Activated CD8-positive, alpha-beta T cell treated with anti-CD3 and anti-CD28 coated beads for 36 hours (primary cell): ENCODE results near the gene TBC1D14. TPM values are rescaled to one million over a fixed set of nuclear protein-coding genes. Genes with fewer than 3 reads are reported as not detected.

Experiments used
- ATAC-seq: fragments of 200-7000 bp; cut with Tn5 transposase; one replicate; pipeline ENCODE4 v1.10.0; 2021; ENCODE audit warnings: mild to moderate bottlenecking, moderate library complexity
- CTCF ChIA-PET: fragments of 350-600 bp; sonication (Branson Sonifier 250); formaldehyde crosslinking; loops from one replicate; lab custom pipeline; 2021; ENCODE audit warnings: antibody characterized with exemption; lab: Charles Lee
- POLR2A ChIA-PET: fragments of 350-600 bp; sonication (Branson Sonifier 250); formaldehyde crosslinking; loops from one replicate; lab custom pipeline; 2021; ENCODE audit warnings: antibody characterized with exemption; lab: Charles Lee
- DNase-seq: peaks from one replicate; pipeline ENCODE4 v3.0.0-alpha.2; 2020
- H3K27ac Mint-ChIP-seq: one replicate; pipeline ENCODE4 v1.8.0; 2021; ENCODE audit warnings: mild to moderate bottlenecking, mixed read lengths
- H3K27me3 Mint-ChIP-seq: one replicate; pipeline ENCODE4 v1.8.0; 2021; ENCODE audit warnings: mixed read lengths
- H3K36me3 Mint-ChIP-seq: one replicate; pipeline ENCODE4 v1.8.0; 2021; ENCODE audit warnings: low read depth, mixed read lengths
- H3K4me1 Mint-ChIP-seq: one replicate; pipeline ENCODE4 v1.8.0; 2021; ENCODE audit warnings: low read depth, mixed read lengths
- H3K4me3 Mint-ChIP-seq: one replicate; pipeline ENCODE4 v1.8.0; 2021; ENCODE audit warnings: mild to moderate bottlenecking, moderate library complexity, mixed read lengths
- H3K9me3 Mint-ChIP-seq: one replicate; pipeline ENCODE4 v1.8.0; 2021; ENCODE audit warnings: mixed read lengths
- CTCF ChIP-seq: fragments of 200-600 bp; IDR thresholded peaks from one replicate; pipeline ENCODE4 v1.8.0; 2022; ENCODE audit warnings: antibody characterized with exemption, mild to moderate bottlenecking
- intact Hi-C: fragments of 100-400 bp; cut with micrococcal nuclease; formaldehyde crosslinking; loops from one replicate; pipeline ENCODE4 v1.10.0; 2022
- total RNA-seq, 2 experiments: library from RNA; stranded (reverse); gene quantifications; one replicate each; pipeline ENCODE4 v1.2.3, GENCODE V29; 2021

TBC1D14 gene
- total RNA-seq, 2 experiments from 2014 or later = 34.7 to 36.3 TPM

DNA sequence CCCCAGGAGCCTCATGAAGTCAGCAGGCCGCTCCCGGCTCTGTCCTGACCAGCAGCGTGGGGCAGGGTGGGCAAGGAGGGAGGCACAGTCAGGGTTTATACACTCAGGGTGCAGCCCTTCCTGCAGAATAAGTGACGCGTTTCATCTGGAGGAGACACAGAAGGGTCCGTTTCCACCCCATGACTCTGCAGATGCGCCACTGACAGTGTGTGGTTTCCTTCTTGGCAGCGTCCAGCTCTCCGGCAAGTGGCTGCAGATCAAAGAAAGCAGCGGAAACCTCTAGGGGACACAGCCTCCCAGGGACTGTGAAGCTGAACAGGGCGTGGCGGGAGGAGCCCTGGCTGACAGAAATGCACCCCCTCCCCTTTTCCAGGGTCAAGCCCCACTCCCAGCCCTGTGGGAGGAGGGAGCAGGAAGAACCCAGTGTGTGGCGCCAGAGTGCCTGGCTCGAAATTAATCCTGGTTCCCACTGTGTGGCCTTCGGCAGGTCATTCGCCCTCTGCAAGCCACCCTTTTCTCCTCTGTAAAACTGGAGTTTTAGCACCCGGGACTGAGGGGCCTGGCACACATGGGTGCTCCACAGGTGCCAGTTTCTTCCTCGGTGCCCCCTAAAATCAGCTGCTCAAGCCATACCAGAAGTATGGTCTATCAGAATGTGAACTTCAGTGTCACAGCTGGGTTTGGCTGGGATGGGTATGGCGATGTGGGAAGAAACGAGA, 17.3 kb upstream of the TBC1D14 start:
- Mint-ChIP-seq H3K4me3 (no peak overlapping the region), H3K27me3 (no peaks in the 10 kb centered on the region), H3K9me3 (peaks cover 12% of the 10 kb centered on the region), H3K4me1 (peaks cover 23% of the 10 kb centered on the region), H3K27ac (peak overlapping the region; percentile 71), H3K36me3 (peaks cover 10% of the 10 kb centered on the region)
- peak; percentile 66 for DNase-seq
- intact Hi-C loops = no loop called here
- ATAC-seq = peak; percentile 84
- CTCF ChIA-PET = interaction anchor here (0.8 to 2.3 kb wide), 8 partner anchors 12 to 178 kb away, joined by 3 to 14 read pairs (median 3); no protein-coding TSS in a partner anchor
- POLR2A ChIA-PET = interaction anchor here (0.9 kb wide), 2 partner anchors 17 to 176 kb away, joined by 3 read pairs; partner anchors contain the start of gene GRPEL1
- TF ChIP-seq CTCF = no peak

DNA sequence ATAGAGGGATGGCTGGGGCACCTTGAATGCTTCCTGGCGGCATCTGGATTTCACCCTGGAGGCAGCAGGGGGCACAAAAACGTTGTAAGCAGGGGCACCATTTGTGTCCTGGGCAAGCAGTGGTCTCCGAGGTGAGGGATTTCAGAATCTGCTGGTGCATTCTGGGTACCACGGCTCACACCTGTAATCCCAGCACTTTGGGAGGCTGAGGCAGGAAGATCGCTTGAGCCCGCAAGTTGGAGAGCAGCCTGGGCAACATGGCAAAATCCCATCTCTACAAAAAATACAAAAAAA, 16.8 kb upstream of the TBC1D14 start:
- intact Hi-C loops = no loop called here

GRCh38 chr4:6893449-6894085, 16.1 kb upstream of the TBC1D14 start:
- no peak overlapping the region for H3K27ac Mint-ChIP-seq
- H3K4me3 Mint-ChIP-seq = no peak overlapping the region
- TF ChIP-seq CTCF = no peak
- H3K36me3 Mint-ChIP-seq = peaks cover 10% of the 10 kb centered on the region
- no peaks in the 10 kb centered on the region for H3K27me3 Mint-ChIP-seq
- intact Hi-C loops = no loop called here
- ATAC-seq (no peak), DNase-seq (no peak)
- CTCF ChIA-PET = interaction anchor here (0.8 to 2.3 kb wide), 6 partner anchors 20 to 208 kb away, joined by 3 to 14 read pairs (median 3); no protein-coding TSS in a partner anchor
- H3K9me3 Mint-ChIP-seq = peaks cover 12% of the 10 kb centered on the region
- peaks cover 23% of the 10 kb centered on the region for H3K4me1 Mint-ChIP-seq
- POLR2A ChIA-PET = interaction anchor here (0.7 to 1.0 kb wide), 2 partner anchors 89 to 220 kb away, joined by 3 read pairs; a partner anchor contains a TSS

More for the DNA sequence above, 16.8 kb upstream of the TBC1D14 start:
- ChIA-PET CTCF (interaction anchor here (0.8 to 2.3 kb wide), 10 partner anchors 12 to 209 kb away, joined by 3 to 14 read pairs (median 3); no protein-coding TSS in a partner anchor), POLR2A (interaction anchor here (0.9 kb wide), 2 partner anchors 16 to 175 kb away, joined by 3 read pairs; partner anchors contain the start of gene GRPEL1)
- Mint-ChIP-seq H3K27ac (no peak overlapping the region), H3K4me1 (peaks cover 23% of the 10 kb centered on the region), H3K36me3 (peaks cover 10% of the 10 kb centered on the region), H3K27me3 (no peaks in the 10 kb centered on the region), H3K4me3 (no peak overlapping the region), H3K9me3 (peaks cover 12% of the 10 kb centered on the region)
- DNase-seq = no peak
- TF ChIP-seq CTCF = no peak
- ATAC-seq = no peak

GRCh38 chr4:6894086-6894478, 15.5 kb upstream of the TBC1D14 start:
- CTCF ChIA-PET = interaction anchor here (0.9 kb wide), 1 partner anchor 22 kb away, joined by 3 read pairs; no protein-coding TSS in a partner anchor
- H3K27me3 Mint-ChIP-seq = no peaks in the 10 kb centered on the region
- POLR2A ChIA-PET = interaction anchor here (0.7 to 1.0 kb wide), 2 partner anchors 88 to 221 kb away, joined by 3 read pairs; a partner anchor contains a TSS
- peaks cover 12% of the 10 kb centered on the region for H3K9me3 Mint-ChIP-seq
- H3K36me3 Mint-ChIP-seq = peaks cover 10% of the 10 kb centered on the region
- H3K4me1 Mint-ChIP-seq = peaks cover 28% of the 10 kb centered on the region
- ATAC-seq (no peak), DNase-seq (no peak)
- TF ChIP-seq CTCF = no peak
- intact Hi-C loops = no loop called here
- no peak overlapping the region for H3K27ac Mint-ChIP-seq
- no peak overlapping the region for H3K4me3 Mint-ChIP-seq
